KMS-11 (cell line): ENCODE measurements around the gene ANO3.

ENCODE experiments used
- H2AFZ ChIP-seq: fragments of 200-600 bp; sonication (generic); 2 replicates; pipeline ENCODE4 v1.6.1; 2016; ENCODE audit warnings: antibody characterized with exemption, mixed run types, low read depth
- H3K27ac ChIP-seq: fragments of 200-600 bp; sonication (generic); 2 replicates; pipeline ENCODE4 v1.6.1; 2016; ENCODE audit warnings: mild to moderate bottlenecking, mixed run types
- H3K27me3 ChIP-seq: fragments of 200-600 bp; sonication (generic); 2 replicates; pipeline ENCODE4 v1.6.1; 2017; ENCODE audit warnings: mild to moderate bottlenecking, low read depth, mixed run types, moderate library complexity; ENCODE audit not compliant: insufficient read depth
- H3K36me3 ChIP-seq: fragments of 200-600 bp; sonication (generic); 2 replicates; pipeline ENCODE4 v1.6.1; 2017; ENCODE audit warnings: mild to moderate bottlenecking, mixed run types; ENCODE audit not compliant: insufficient read depth
- H3K4me1 ChIP-seq: fragments of 200-600 bp; sonication (generic); 2 replicates; pipeline ENCODE4 v1.6.1; 2016; ENCODE audit warnings: mild to moderate bottlenecking, low read depth, mixed run types; ENCODE audit not compliant: poor library complexity, severe bottlenecking
- H3K4me2 ChIP-seq: fragments of 200-600 bp; sonication (generic); 2 replicates; pipeline ENCODE4 v1.7.0; 2016; ENCODE audit warnings: mild to moderate bottlenecking, mixed run types
- H3K4me3 ChIP-seq: fragments of 200-600 bp; sonication (generic); IDR thresholded peaks from 2 replicates; pipeline ENCODE4 v1.6.1; 2017; ENCODE audit warnings: low read depth, low read length, mixed read lengths; ENCODE audit not compliant: insufficient read depth
- H3K79me2 ChIP-seq: fragments of 200-600 bp; sonication (generic); 2 replicates; pipeline ENCODE4 v1.6.1; 2016; ENCODE audit warnings: low read depth, mixed run types; ENCODE audit not compliant: insufficient read depth
- H3K9ac ChIP-seq: fragments of 200-600 bp; sonication (generic); 2 replicates; pipeline ENCODE4 v1.6.1; 2016; ENCODE audit warnings: mild to moderate bottlenecking, mixed run types
- H4K20me1 ChIP-seq: fragments of 200-600 bp; sonication (generic); 2 replicates; pipeline ENCODE4 v1.6.1; 2016; ENCODE audit warnings: mild to moderate bottlenecking, mixed run types; ENCODE audit not compliant: insufficient read depth
- TF ChIP-seq, protein P1 (sequence below): fragments of 200-600 bp; sonication (generic); conservative IDR thresholded peaks from 2 replicates; pipeline ENCODE4 v1.6.1; 2017; ENCODE audit warnings: low read depth, mild to moderate bottlenecking, antibody characterized with exemption, low read length, moderate library complexity, mixed read lengths

The ANO3 gene

DNA sequence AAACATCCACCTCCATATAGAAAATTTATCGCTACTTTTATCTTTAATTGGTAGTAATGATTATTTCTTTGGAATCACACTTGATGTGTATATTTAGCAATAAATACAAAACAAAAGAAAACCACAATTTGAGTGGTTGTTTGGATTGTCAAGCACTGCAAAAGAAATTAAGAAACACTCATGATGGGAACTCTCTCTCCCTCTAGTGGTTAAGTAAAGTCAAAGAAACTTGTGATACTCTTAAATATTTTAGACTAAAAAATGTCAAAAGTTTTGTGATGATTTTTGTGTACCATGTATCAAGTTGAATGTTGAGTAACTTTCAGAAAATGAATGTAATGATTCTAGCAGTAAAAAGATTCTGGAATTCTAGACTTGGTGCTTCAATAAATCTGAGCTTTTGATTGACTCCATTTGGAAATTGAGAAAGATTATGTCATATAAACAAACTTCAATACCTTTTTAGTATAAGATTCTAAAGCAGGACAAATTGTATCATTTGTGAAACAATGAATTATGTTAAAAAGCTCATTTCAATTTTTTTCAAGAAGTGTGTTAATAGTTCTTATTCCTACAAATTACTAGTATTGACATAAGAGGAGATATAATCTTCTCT lies 219.4 kb downstream of the ANO3 start:
- TF ChIP-seq, protein P1, sequence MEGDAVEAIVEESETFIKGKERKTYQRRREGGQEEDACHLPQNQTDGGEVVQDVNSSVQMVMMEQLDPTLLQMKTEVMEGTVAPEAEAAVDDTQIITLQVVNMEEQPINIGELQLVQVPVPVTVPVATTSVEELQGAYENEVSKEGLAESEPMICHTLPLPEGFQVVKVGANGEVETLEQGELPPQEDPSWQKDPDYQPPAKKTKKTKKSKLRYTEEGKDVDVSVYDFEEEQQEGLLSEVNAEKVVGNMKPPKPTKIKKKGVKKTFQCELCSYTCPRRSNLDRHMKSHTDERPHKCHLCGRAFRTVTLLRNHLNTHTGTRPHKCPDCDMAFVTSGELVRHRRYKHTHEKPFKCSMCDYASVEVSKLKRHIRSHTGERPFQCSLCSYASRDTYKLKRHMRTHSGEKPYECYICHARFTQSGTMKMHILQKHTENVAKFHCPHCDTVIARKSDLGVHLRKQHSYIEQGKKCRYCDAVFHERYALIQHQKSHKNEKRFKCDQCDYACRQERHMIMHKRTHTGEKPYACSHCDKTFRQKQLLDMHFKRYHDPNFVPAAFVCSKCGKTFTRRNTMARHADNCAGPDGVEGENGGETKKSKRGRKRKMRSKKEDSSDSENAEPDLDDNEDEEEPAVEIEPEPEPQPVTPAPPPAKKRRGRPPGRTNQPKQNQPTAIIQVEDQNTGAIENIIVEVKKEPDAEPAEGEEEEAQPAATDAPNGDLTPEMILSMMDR: peak; percentile 61
- H3K9ac ChIP-seq: no peak overlapping the region
- H3K4me2 ChIP-seq: no peak overlapping the region
- no peak overlapping the region for H3K4me3 ChIP-seq
- no peaks in the 10 kb centered on the region for H3K36me3 ChIP-seq
- no peaks in the 10 kb centered on the region for H4K20me1 ChIP-seq
- H2AFZ ChIP-seq: no peak overlapping the region
- no peaks in the 10 kb centered on the region for H3K79me2 ChIP-seq
- H3K4me1 ChIP-seq: no peaks in the 10 kb centered on the region
- H3K27ac ChIP-seq: no peak overlapping the region
- H3K27me3 ChIP-seq: no peaks in the 10 kb centered on the region

DNA sequence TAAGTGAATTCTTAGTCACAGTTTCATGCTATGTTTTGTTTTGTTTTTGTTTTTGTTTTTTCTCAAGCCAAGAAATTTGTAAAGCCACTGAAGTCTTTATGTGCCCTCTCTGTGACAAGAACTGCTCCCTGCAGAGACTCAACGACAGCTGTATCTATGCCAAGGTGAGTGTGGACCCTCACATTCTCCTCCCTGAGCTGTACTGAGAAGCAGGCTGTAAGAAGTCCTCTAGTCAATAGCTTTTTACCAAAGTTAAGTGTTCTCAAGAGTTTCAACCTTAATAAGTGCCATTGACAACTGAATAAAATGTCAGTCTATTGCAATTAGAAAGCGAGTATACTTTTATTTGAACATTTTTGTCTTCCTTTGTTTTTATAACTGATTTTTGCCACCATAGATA lies 221.3 kb downstream of the ANO3 start:
- Histone ChIP-seq H3K4me1 (no peaks in the 10 kb centered on the region), H3K27me3 (no peaks in the 10 kb centered on the region), H3K9ac (no peak overlapping the region), H3K79me2 (no peaks in the 10 kb centered on the region), H3K27ac (no peak overlapping the region), H2AFZ (no peak overlapping the region), H3K36me3 (no peaks in the 10 kb centered on the region), H4K20me1 (no peaks in the 10 kb centered on the region), H3K4me3 (no peak overlapping the region), H3K4me2 (no peak overlapping the region)
- TF ChIP-seq, protein P1: no peak

DNA sequence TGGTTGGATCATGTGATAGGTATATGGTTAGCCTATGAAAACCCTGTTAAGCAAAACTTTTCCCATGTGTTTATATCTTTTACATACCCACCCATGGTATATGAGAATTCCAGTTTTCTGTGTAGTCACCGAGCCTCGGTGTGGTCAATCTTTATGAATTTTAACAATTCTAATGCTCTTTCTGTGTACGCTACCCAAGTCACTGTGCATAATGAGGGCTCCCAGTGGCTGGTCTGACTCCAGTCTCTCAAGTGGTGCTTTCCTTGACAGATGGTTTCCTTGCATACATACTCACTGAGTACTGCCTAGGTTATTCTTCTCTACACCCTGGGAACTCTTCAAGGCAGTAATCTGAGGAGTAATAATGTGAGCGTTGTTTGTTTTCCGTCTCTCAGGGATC lies 222.5 kb downstream of the ANO3 start:
- TF ChIP-seq, protein P1: no peak
- no peaks in the 10 kb centered on the region for H3K36me3 ChIP-seq
- no peaks in the 10 kb centered on the region for H4K20me1 ChIP-seq

DNA sequence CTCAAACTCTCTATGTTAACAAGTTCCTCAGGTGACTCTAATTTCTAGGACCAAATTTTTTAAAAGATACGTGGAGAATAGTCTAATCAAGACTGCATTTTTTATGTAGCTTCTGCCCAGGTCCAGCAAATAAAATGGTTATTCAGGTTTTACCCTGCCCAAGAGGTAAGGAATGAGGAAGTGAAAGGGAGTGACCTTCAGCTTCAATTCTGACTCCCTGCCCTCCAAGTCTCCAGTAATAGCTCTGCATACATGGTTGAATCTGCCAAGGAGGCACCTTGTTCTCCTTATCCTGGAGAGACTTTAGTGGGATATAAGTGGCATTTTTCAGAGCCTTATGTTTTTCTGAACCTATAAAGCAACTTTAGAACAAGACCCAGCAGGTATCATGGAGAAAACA lies 224.7 kb downstream of the ANO3 start:
- H3K36me3 ChIP-seq: no peaks in the 10 kb centered on the region
- TF ChIP-seq, protein P1: no peak
- H3K27me3 ChIP-seq: no peaks in the 10 kb centered on the region
- no peaks in the 10 kb centered on the region for H3K4me1 ChIP-seq
- no peak overlapping the region for H2AFZ ChIP-seq
- no peak overlapping the region for H3K27ac ChIP-seq
- no peak overlapping the region for H3K4me2 ChIP-seq
- H3K4me3 ChIP-seq: no peak overlapping the region
- no peaks in the 10 kb centered on the region for H4K20me1 ChIP-seq
- H3K79me2 ChIP-seq: no peaks in the 10 kb centered on the region
- no peak overlapping the region for H3K9ac ChIP-seq

More for the DNA sequence above, 222.5 kb downstream of the ANO3 start:
- Histone ChIP-seq H3K4me2 (no peak overlapping the region), H3K27me3 (no peaks in the 10 kb centered on the region), H3K27ac (no peak overlapping the region), H3K4me1 (no peaks in the 10 kb centered on the region), H3K79me2 (no peaks in the 10 kb centered on the region), H3K9ac (no peak overlapping the region), H2AFZ (no peak overlapping the region), H3K4me3 (no peak overlapping the region)
